ENCODE measurements around the gene ZNF281.

Gene ZNF281

GRCh38 chr1:200426196-200426595 lies 16.4 kb upstream of the ZNF281 start:
- TF ChIP-seq EZH2phosphoT487 (IDR thresholded peaks at IDR 0.05; ENCODE audit: low read depth), result no peak
- no peak for TF ChIP-seq CTCF (IDR thresholded peaks at IDR 0.05; ENCODE audit: low read depth, low read length)

GRCh38 chr1:200423235-200423634 lies 13.4 kb upstream of the ZNF281 start:
- no peak for TF ChIP-seq EZH2phosphoT487 (IDR thresholded peaks at IDR 0.05; ENCODE audit: low read depth)
- TF ChIP-seq CTCF (IDR thresholded peaks at IDR 0.05; ENCODE audit: low read depth, low read length), result no peak
- no peaks in the 10 kb centered on the region for H3K27me3 ChIP-seq (ENCODE audit: low read depth, low read length)
- H3K27ac ChIP-seq (ENCODE audit: low read length), result no peak overlapping the region
- no peak overlapping the region for H3K4me3 ChIP-seq (ENCODE audit: low read length)
- no peaks in the 10 kb centered on the region for H3K9me3 ChIP-seq (ENCODE audit: insufficient read depth, low read length)
- H3K79me2 ChIP-seq (ENCODE audit: low read length), result no peaks in the 10 kb centered on the region
- H3K4me1 ChIP-seq (ENCODE audit: low read length), result peaks cover 16% of the 10 kb centered on the region
- H3K4me2 ChIP-seq (ENCODE audit: low read length), result no peak overlapping the region
- H4K20me1 ChIP-seq (ENCODE audit: insufficient read depth, low read length), result no peaks in the 10 kb centered on the region
- no peaks in the 10 kb centered on the region for H3K36me3 ChIP-seq (replicated peaks; ENCODE audit: low read depth, low read length)
- no peak overlapping the region; the same call in 1 of the 2 replicates for H2AFZ ChIP-seq (ENCODE audit: low read depth, low read length)
- H3K9ac ChIP-seq (ENCODE audit: low read length), result no peak overlapping the region

More at GRCh38 chr1:200426196-200426595, 16.4 kb upstream of the ZNF281 start:
- H3K4me2 ChIP-seq (ENCODE audit: low read length), result no peak overlapping the region
- H3K27ac ChIP-seq (ENCODE audit: low read length), result no peak overlapping the region
- H3K79me2 ChIP-seq (ENCODE audit: low read length), result no peaks in the 10 kb centered on the region
- peaks cover 30% of the 10 kb centered on the region for H3K4me1 ChIP-seq (ENCODE audit: low read length)
- H2AFZ ChIP-seq (ENCODE audit: low read depth, low read length), result no peak overlapping the region
- H3K9me3 ChIP-seq (ENCODE audit: insufficient read depth, low read length), result no peaks in the 10 kb centered on the region
- no peak overlapping the region for H3K4me3 ChIP-seq (ENCODE audit: low read length)
- no peak overlapping the region for H3K9ac ChIP-seq (ENCODE audit: low read length)
- H4K20me1 ChIP-seq (ENCODE audit: insufficient read depth, low read length), result no peaks in the 10 kb centered on the region
- H3K36me3 ChIP-seq (replicated peaks; ENCODE audit: low read depth, low read length), result no peaks in the 10 kb centered on the region
- no peaks in the 10 kb centered on the region for H3K27me3 ChIP-seq (ENCODE audit: low read depth, low read length)

GRCh38 chr1:200422211-200422610 lies 12.4 kb upstream of the ZNF281 start:
- peaks cover 9% of the 10 kb centered on the region for H3K4me1 ChIP-seq (ENCODE audit: low read length)
- no peak overlapping the region for H3K4me2 ChIP-seq (ENCODE audit: low read length)
- H3K9me3 ChIP-seq (ENCODE audit: insufficient read depth, low read length), result no peaks in the 10 kb centered on the region
- no peak overlapping the region for H3K9ac ChIP-seq (ENCODE audit: low read length)
- no peaks in the 10 kb centered on the region for H4K20me1 ChIP-seq (ENCODE audit: insufficient read depth, low read length)
- no peak for TF ChIP-seq CTCF (IDR thresholded peaks at IDR 0.05; ENCODE audit: low read depth, low read length)
- no peak for TF ChIP-seq EZH2phosphoT487 (IDR thresholded peaks at IDR 0.05; ENCODE audit: low read depth)
- H3K27ac ChIP-seq (ENCODE audit: low read length), result no peak overlapping the region
- H3K27me3 ChIP-seq (ENCODE audit: low read depth, low read length), result no peaks in the 10 kb centered on the region
- H3K4me3 ChIP-seq (ENCODE audit: low read length), result no peak overlapping the region
- H2AFZ ChIP-seq (ENCODE audit: low read depth, low read length), result no peak overlapping the region
- no peaks in the 10 kb centered on the region for H3K36me3 ChIP-seq (replicated peaks; ENCODE audit: low read depth, low read length)
- H3K79me2 ChIP-seq (ENCODE audit: low read length), result no peaks in the 10 kb centered on the region

GRCh38 chr1:200415789-200416593 lies 6.2 kb upstream of the ZNF281 start:
- TF ChIP-seq CTCF (IDR thresholded peaks at IDR 0.05; ENCODE audit: low read depth, low read length) (no peak), EZH2phosphoT487 (IDR thresholded peaks at IDR 0.05; ENCODE audit: low read depth) (no peak)
- no peaks in the 10 kb centered on the region for H3K79me2 ChIP-seq (ENCODE audit: low read length)
- no peaks in the 10 kb centered on the region for H3K27me3 ChIP-seq (ENCODE audit: low read depth, low read length)
- no peaks in the 10 kb centered on the region for H3K9me3 ChIP-seq (ENCODE audit: insufficient read depth, low read length)
- H3K36me3 ChIP-seq (replicated peaks; ENCODE audit: low read depth, low read length), result no peaks in the 10 kb centered on the region
- peak overlapping the region; percentile 57 for H3K4me2 ChIP-seq (ENCODE audit: low read length)
- H3K4me3 ChIP-seq (ENCODE audit: low read length), result peak overlapping the region; percentile 4; the same call in 1 of the 2 replicates
- H3K9ac ChIP-seq (ENCODE audit: low read length), result peak overlapping the region; percentile 4; the same call in 1 of the 2 replicates
- no peaks in the 10 kb centered on the region for H4K20me1 ChIP-seq (ENCODE audit: insufficient read depth, low read length)
- peak overlapping the region; percentile 35 for H2AFZ ChIP-seq (ENCODE audit: low read depth, low read length)
- H3K4me1 ChIP-seq (ENCODE audit: low read length), result peaks cover 38% of the 10 kb centered on the region
- peak overlapping the region; percentile 43 for H3K27ac ChIP-seq (ENCODE audit: low read length)
